Stimulated activated CD4-positive, alpha-beta T cell treated with anti-CD3 and anti-CD28 coated beads, Interleukin-15, amount 100 ng/mL, for 24 hours (primary cell): Measurements from ENCODE around the gene SPTBN2.
"Not testable (repeated sequence)": the region's sequence is repeated elsewhere in the genome, so short reads cannot be mapped to it uniquely, and the experiment has no call there.

ENCODE experiments used
- DNase-seq: peaks from one replicate; pipeline ENCODE4 v3.0.0-alpha.2; 2020

The SPTBN2 gene

GRCh38 chr11:66680966-66681645 is 47.9 kb downstream of the SPTBN2 start:
- no peak for DNase-seq

DNA sequence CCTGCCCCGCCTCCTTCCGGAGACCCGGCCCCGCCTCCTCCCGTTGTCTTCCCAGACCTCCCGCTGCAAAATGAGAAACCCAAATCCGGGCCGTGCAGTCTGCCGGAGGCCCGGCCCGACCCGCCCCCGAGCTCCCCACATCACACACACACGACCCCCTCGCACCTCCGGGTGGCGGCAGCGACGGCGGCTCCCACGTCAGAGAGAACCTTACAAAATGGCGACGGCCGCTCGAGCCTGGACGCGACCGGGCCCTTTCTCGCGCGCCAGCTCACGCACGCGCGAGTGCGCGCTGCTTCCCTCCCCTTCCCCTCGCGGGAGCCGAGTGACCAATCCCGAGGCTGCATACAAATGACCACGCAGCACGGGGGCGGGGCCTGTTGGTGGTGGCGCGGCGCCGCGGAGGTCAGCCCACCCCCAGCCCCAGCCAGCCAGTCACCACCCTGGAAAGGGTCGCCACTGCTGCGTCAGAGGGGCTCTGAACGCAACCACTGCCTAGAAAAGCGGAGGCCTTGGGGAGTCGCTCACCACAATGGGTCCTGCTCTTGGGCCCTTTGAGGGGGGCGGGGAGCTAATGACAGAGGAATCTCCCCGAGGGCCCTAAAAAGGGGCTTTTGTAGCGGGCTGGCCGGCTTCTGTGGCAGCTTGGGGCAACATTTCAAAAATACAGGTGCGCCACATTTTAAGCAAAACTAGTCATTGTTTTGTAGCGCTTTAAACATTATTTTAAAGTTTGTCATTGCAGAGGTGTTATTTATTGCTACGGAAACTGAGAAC is 51.2 kb downstream of the SPTBN2 start, which contains the start of gene RBM4B:
RBM4B (minus strand) TSS at position 289 of the 777 bp plus-strand sequence. CDS start 808 bp downstream, outside the sequence.
- peak; percentile 99 for DNase-seq

DNA sequence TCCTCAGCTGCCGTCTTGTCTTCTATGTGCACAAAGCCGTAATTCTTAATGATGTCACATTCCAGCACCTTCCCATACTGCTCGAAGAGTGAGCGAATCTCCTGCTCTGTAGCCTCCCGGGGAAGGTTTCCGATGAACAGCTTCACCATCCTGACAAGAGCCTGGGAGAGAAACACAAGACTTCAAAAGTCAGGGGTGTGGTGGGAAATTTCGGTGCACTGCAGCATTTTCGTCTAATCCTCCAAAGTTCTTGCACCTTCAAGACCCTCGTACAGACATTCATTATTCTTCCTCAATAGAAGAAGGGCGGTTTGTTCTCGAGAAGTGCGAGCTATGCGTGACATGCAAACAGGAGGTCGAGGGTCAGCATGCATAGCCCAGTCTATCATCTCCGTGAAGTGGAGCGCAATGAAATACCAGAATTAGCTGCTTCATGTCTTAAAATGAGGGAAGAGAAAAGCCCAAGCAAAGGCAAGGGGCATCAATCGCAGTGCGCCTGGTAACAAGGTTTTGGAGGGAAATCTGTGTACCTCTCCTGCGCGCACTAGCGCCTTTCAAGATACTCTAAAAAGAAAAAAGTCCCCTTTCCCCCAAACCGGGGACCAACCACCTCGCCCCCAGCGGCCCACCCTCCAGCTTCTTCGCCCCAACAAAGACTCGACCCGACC is 52.0 kb downstream of the SPTBN2 start:
- no peak for DNase-seq

GRCh38 chr11:66676282-66676919 is 52.6 kb downstream of the SPTBN2 start:
- DNase-seq, result no peak

DNA sequence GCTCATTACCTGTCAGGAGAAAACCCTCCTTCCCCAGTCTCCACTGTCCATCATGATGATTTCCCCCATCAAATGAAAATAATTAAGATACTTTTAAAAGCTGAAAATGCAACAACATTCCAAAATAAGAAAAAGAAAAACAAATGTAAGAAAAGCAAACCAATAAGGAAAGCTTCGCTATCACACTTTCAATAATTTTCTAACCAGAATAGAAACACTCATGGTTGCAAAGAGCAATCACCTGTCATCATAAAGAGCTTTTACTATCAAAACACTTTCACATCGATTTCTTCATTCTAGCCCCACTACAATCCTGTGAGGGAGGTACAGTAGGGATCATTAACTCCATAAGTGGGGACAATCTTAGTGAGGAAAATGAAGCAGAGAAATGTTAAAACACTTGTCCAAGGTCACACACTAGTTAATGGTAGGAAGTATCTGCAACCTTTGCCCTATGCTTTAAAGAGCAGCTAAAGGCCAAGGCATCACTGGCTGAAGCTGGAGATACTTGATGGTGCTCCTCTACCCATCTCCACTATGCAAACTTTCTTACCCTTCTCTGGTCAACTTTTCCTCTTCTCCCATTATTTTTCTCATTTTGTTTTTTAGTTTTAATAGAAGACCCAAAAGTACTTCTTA is 53.9 kb downstream of the SPTBN2 start:
- DNase-seq, result no peak

DNA sequence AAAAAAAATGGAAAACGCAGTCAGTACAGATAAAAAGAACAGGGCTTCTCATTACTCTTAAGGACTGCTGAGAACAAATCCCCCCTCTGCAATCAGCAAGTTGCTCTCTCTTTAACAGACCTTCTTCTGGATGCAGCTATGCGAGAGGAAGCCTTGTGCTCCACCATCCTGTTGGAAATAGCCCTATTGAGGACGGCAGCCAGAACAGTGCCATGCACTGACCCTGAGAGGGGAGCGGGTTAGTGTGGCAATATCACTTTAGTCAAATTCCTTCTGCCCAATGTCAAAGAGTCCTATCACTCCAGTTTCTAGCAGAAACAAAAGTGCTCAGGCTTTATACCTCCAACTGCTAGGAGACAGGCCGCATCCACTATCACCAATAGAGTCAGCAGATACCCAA is 58.2 kb downstream of the SPTBN2 start:
- no peak for DNase-seq

- DNase-seq, result no peak
Measured at GRCh38 chr11:66665369-66665768, 63.6 kb downstream of the SPTBN2 start.

GRCh38 chr11:66663741-66664296 is 65.2 kb downstream of the SPTBN2 start:
- DNase-seq, result no peak

DNA sequence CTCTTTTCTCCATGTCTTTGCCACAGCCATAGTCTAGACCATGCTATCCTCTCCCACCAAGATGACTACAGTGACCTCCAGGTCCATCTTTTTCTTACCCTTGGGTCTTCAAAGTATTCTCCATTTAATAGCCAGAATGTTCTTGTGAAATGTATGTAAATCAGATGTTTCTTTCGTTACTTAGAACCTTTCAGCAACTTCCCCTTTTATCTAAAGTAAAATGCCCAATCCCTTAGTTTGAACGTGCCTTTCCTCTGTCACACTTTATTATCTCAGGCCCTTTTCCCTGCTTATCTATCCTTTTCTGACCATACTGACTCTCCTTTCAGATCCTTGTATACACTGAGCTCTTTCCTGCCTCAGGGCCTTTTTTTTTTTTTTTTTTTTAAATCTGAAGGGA is 69.3 kb downstream of the SPTBN2 start:
- DNase-seq, result no peak

DNA sequence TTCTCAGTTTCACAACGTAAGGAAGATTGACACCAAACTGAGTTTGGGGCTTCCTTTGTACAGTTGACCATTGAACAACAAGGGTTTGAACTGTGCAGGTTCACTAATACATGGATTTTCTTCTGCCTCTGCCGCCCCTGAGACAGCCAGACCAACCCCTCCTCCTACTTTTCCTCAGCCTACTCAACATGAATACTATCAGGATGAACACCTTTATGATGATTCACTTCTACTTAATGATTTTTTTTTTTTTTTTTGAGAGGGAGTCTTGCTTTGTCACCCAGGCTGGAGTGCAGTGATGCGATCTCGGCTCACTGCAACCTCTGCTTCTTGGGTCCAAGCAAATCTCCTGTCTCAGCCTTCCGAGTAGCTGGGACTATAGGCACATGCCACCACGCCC is 75.9 kb downstream of the SPTBN2 start:
- DNase-seq, result no peak

DNA sequence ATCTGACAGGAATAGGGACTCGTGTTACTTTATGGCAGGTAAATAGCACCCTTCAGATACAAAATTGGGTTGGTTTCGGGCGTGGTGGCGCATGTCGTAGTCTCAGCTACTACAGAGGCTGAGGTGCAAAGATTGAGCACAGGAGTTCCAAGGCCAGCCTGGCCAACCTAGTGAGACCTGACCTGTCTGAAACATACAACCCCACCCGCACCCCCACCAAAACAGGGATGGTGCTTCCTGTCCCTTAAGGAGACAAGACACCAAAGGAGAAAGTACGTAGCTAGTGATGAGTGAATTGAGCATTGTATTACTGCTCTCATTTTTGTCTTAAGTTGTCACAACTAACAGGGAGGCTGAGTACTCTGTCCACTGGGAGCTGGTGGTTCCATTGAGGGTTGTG is 76.4 kb downstream of the SPTBN2 start:
- no peak for DNase-seq

GRCh38 chr11:66651016-66651415 is 78.0 kb downstream of the SPTBN2 start:
- DNase-seq, result no peak

DNA sequence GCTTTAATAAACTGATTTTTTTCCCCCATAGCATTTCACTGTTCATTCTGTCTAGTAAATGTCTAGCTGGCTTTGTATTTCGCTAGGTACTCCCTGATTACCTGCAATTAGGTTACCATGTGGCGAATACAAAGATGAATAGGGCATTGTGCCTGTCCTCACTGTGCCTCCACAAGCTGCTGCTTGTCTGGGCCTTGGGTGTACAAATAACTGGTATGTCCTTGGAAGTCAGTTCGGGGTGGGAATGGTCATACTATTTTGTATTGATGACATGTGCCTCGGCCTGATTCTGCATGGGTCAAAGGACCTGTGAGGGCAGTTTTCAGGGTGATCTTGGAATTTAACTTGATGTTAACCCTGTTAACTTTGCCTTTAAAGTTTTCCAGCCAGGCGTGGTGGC is 79.1 kb downstream of the SPTBN2 start:
- DNase-seq, result no peak

- no peak for DNase-seq
Measured at GRCh38 chr11:66646828-66647227, 82.2 kb downstream of the SPTBN2 start.

GRCh38 chr11:66643745-66644437 is 85.1 kb downstream of the SPTBN2 start:
- DNase-seq, result no peak

DNA sequence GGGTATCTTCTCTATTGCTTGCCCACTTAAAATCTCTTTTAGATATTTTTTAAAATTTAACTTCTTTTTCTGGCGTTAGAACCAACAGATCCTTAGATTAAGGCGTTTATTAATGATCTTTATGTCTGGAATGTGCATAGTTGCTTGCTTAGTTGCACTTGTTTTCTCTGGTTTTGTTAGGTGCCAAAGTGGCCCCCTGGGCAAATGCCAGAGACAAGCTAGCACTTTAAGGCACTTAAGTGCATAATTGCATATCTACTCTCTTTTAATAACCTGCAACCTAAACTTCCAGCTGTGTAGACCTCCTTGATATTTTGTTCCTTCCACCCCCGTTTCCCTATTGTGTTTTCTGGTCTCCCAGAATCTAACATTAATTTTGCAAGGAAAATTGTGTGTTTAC is 87.2 kb downstream of the SPTBN2 start:
- DNase-seq, result no peak

GRCh38 chr11:66639814-66640340 is 89.1 kb downstream of the SPTBN2 start:
- DNase-seq, result not testable (repeated sequence)

- peak; percentile 36 for DNase-seq
Measured at GRCh38 chr11:66639066-66639813, 89.8 kb downstream of the SPTBN2 start.

DNA sequence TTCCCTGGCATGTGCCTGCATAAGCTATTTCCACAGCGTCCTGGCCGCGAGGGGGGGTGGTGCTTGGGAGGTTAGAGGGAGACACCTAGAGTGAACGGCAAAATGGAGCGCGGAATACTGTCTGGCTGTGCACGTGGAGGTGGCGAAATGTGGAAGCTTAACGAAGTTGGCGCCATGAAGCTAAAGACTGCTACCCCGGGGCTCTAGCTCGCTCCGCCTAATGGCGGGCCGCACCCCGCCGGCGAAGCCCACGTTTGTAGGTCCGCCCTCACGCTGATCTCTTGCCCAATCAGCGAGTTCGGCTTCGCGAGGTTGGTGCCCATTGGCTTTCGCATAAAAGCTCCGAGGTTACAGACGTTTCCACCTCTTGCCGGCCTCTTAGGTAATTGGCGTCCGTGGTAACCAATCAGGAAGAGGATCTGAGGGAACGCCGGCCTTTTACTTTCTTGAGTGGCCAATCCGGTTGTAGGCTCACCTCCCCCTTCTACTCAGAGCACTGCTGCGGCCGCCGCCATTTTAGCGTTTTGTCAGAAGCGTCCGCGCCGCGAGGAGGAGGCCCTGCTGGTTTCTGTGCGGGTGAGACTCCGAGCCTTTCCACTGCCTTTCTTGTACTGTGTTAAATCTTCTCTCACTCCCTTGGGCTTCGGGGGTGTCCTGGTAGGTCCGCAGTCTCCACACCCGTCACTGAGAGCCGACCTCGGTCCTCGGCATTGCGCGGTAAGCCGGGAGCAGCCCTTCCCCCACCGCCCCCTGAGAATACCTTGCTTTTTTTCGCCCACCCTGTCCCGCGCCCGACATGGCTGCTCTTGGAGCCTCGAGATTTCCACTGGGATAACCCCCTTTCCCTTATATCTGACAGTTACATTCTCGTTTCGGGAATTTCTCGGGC is 90.6 kb downstream of the SPTBN2 start, which contains the start of gene RBM4:
RBM4 (plus strand) TSS at position 527 of the 889 bp plus-strand sequence. CDS start 1,009 bp downstream, outside the sequence.
- DNase-seq, result peak; percentile 96
